Measurements from ENCODE around the gene SLC12A6.

GRCh38 chr15:34358948-34359347, 21.4 kb upstream of the SLC12A6 start:
- no peak for TF ChIP-seq CTCF (conservative IDR thresholded peaks at IDR 0.05)
- no peak for TF ChIP-seq ZFX (IDR thresholded peaks at IDR 0.05)

Data from C4-2B (cell line).